IPS DF 6.9 (cell line): ENCODE data around the gene CSRP1.
"Not testable (repeated sequence)": the region's sequence is repeated elsewhere in the genome, so short reads cannot be mapped to it uniquely, and the experiment has no call there.

Experiments
- DNase-seq: peaks from one replicate; pipeline ENCODE4 v3.0.0-alpha.2; 2013; ENCODE audit warnings: low read depth, low spot score
- H3K27ac ChIP-seq: one replicate; pipeline ENCODE4 v1.5.1; 2013; ENCODE audit warnings: low read length, control low read depth
- H3K27me3 ChIP-seq: 2 replicates; pipeline ENCODE4 v1.6.1; 2013; ENCODE audit warnings: mild to moderate bottlenecking, low read length; ENCODE audit not compliant: control insufficient read depth, insufficient read depth
- H3K36me3 ChIP-seq: 2 replicates; pipeline ENCODE4 v1.6.1; 2013; ENCODE audit warnings: low read length; ENCODE audit not compliant: control insufficient read depth, insufficient read depth
- H3K4me1 ChIP-seq: 2 replicates; pipeline ENCODE4 v1.6.1; 2013; ENCODE audit warnings: low read length; ENCODE audit not compliant: control insufficient read depth, insufficient read depth
- H3K4me3 ChIP-seq: 2 replicates; pipeline ENCODE4 v1.5.1; 2013; ENCODE audit warnings: mild to moderate bottlenecking, low read length
- H3K9me3 ChIP-seq: 2 replicates; pipeline ENCODE4 v1.6.1; 2013; ENCODE audit warnings: low read length, inconsistent platforms; ENCODE audit not compliant: control insufficient read depth, insufficient read depth
- WGBS: extraction: QIAGEN DNeasy Blood & Tissue Kit; methylation state at CpG from one replicate; pipeline ENCODE4 v1.1.7; 2013; ENCODE audit warnings: mixed read lengths, missing lambda C conversion rate; ENCODE audit not compliant: insufficient read length, insufficient coverage; 5-methylcytosine and 5-hydroxymethylcytosine counted together

Gene CSRP1

DNA sequence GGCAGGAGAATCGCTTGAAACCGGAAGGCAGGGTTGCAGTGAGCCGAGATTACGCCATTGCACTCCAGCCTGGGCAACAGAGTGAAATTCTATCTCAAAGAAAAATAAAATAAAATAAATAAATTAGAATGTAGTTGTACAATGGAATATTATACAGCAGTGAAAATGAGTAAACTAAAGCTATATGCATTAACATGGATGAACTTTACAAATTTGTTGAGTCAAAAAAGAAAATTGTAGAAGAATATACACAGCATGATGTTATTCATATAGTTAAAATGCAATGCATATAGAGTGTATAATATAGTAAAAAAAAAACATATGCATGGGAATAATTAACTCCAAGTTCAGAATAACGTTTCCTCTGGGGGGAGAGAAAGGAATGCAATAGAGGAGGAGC, 21.0 kb upstream of the CSRP1 start:
- no CpG with 5 or more reads among the region's 5 CpGs for WGBS
- H3K27ac ChIP-seq = no peak overlapping the region
- no peak overlapping the region for H3K4me3 ChIP-seq
- no peaks in the 10 kb centered on the region for H3K36me3 ChIP-seq
- H3K27me3 ChIP-seq = no peaks in the 10 kb centered on the region
- no peak for DNase-seq
- peaks cover 3% of the 10 kb centered on the region; the same call in 1 of the 2 replicates for H3K4me1 ChIP-seq
- H3K9me3 ChIP-seq = no peaks in the 10 kb centered on the region

DNA sequence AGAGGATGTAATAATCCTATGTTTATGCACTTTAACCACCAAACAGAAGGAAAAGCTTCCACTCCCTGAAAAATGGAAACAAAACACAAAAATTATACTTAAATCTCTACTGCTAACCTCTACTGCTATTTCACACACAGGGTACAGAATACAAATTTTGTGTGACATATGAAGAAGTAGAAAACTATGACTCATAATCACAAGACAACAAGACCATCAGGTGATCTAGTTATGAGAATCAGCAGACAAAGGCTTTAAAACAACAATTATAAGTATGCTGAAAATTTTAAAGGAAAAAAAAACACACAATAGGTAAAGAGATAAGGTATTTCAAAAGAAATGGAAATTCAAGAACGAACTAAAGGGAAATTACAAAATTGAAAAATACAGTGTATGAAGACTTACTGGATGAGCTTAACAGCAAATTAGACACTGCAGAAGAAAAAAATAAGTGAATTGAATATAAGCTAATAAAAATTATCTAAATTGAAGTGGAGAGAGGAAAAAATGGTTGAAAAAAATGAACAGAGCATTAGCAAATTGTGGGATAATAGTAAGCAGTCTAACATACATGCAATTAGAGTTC, 18.4 kb upstream of the CSRP1 start:
- Histone ChIP-seq H3K4me1 (no peaks in the 10 kb centered on the region), H3K36me3 (no peaks in the 10 kb centered on the region), H3K27ac (no peak overlapping the region), H3K27me3 (no peaks in the 10 kb centered on the region), H3K4me3 (no peak overlapping the region), H3K9me3 (no peaks in the 10 kb centered on the region)
- WGBS = no CpG with 5 or more reads among the region's 1 CpG
- DNase-seq = no peak

DNA sequence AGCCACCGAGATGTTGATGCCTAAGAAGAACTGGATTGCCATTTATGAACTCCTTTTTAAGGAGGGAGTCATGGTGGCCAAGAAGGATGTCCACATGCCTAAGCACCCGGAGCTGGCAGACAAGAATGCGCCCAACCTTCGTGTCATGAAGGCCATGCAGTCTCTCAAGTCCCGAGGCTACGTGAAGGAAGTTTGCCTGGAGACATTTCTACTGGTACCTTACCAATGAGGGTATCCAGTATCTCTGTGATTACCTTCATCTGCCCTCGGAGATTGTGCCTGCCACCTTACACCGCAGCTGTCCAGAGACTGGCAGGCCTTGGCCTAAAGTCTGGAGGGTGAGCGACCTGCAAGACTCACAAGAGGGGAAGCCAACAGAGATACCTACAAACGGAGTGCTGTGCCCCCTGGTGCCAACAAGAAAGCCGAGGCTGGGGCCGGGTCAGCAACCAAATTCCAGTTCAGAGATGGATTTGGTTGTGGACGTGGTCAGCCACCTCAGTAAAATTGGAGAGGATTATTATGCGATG, 13.2 kb upstream of the CSRP1 start:
- H3K27me3 ChIP-seq, H3K36me3 ChIP-seq, H3K4me3 ChIP-seq, H3K4me1 ChIP-seq, H3K27ac ChIP-seq, H3K9me3 ChIP-seq, DNase-seq: not testable (repeated sequence)
- WGBS = no CpG with 5 or more reads among the region's 14 CpGs

DNA sequence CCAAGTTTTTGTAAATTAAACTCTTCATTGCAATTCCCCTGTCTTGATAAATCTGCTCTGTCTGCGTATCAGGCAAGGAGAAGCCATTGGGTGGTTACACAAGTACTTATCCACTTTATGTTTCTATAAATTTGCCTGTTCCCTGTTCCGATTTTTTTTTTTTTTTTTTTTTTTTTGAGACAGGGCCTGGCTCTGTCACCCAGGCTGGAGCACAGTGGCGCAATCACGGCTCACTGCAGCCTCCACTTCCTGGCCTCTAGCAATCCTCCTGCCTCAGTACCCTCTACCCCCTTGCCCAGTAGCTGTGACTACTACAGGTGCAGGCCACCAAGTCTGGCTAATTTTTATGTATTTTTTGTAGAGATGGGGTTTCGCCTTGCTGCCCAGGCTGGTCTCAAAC, 11.1 kb upstream of the CSRP1 start:
- WGBS = no CpG with 5 or more reads among the region's 5 CpGs
- Histone ChIP-seq H3K4me3 (no peak overlapping the region), H3K4me1 (no peaks in the 10 kb centered on the region), H3K27me3 (no peaks in the 10 kb centered on the region), H3K9me3 (no peaks in the 10 kb centered on the region), H3K36me3 (no peaks in the 10 kb centered on the region), H3K27ac (no peak overlapping the region)
- no peak for DNase-seq

DNA sequence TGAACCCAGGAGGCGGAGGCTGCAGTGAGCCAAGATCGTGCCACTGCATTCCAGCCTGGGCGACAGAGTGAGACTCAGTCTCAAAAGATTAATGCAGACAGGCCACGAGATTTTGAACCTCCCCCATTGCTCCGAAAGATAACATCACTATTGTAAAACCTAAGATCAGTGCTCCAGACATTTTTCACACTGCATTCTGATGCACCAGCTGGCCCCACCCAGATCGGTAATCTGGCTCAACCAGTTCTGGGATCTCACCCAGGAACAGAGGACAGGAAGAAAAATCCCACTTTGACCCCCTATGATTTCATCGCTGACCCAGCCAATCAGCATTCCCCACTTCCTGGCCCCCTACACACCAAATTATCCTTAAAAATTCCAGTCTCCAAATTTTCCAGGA, 10.7 kb upstream of the CSRP1 start:
- no peak overlapping the region for H3K4me3 ChIP-seq
- WGBS = no CpG with 5 or more reads among the region's 7 CpGs
- no peaks in the 10 kb centered on the region for H3K4me1 ChIP-seq
- H3K27me3 ChIP-seq = no peaks in the 10 kb centered on the region
- H3K27ac ChIP-seq = no peak overlapping the region
- no peaks in the 10 kb centered on the region for H3K9me3 ChIP-seq
- H3K36me3 ChIP-seq = no peaks in the 10 kb centered on the region
- DNase-seq = no peak

DNA sequence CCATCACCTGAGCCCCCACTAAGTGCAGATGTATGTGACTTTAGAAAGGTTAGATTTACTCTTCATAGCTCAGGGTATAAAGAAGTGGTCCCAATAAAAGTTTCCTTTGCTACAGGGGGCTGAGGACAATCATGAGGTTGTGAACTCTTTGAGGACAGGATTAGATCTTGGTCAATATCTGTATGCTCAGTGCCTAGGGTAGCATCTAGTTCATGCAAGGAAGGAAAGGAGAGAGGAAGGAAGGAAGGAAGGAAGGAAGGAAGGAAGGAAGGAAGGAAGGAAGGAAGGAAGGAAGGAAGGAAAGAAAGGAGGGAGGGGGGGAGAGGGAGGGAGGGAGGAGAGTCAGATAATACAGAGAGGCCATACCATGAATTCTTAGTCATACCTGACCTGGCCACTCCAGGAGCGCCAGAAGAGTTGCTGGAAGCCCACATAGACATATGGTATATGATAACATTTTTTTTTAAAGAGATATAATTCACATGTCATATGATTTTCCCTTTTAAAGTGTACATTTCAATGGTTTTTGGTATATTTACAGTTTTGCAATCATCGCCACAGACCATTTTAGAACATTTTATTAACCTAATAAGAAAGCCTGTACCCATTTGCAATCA, 9.7 kb upstream of the CSRP1 start:
- Histone ChIP-seq H3K4me1 (peaks cover 3% of the 10 kb centered on the region; the same call in 1 of the 2 replicates), H3K27ac (no peak overlapping the region)
- no CpG with 5 or more reads among the region's 2 CpGs for WGBS

DNA sequence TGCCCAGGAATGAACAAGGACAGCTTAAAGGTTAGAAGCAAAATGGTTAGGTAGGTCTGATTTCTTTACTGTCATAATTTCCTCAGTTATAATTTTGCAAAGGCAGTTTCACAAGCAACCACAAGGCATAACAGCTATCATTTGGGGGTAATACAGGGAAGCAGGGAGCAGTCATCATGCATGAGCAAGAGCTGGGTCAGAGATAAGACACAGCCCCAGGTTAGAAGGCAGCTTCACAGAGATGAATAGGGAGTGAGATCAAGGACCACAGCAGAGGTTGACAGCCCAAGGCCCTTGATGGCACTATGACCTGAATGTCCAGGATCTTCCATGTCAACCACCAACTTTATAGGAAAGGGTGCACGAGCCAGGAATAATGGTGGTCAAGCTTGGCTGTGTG, 9.0 kb upstream of the CSRP1 start:
- no peaks in the 10 kb centered on the region for H3K9me3 ChIP-seq
- WGBS = no CpG with 5 or more reads among the region's 1 CpG
- H3K4me3 ChIP-seq = no peak overlapping the region
- H3K27ac ChIP-seq = no peak overlapping the region
- H3K4me1 ChIP-seq = peaks cover 3% of the 10 kb centered on the region; the same call in 1 of the 2 replicates
- no peak for DNase-seq
- no peaks in the 10 kb centered on the region for H3K36me3 ChIP-seq
- no peaks in the 10 kb centered on the region for H3K27me3 ChIP-seq

More for the DNA sequence above, 9.7 kb upstream of the CSRP1 start:
- no peak overlapping the region for H3K4me3 ChIP-seq
- DNase-seq = no peak
- H3K36me3 ChIP-seq = no peaks in the 10 kb centered on the region
- no peaks in the 10 kb centered on the region for H3K27me3 ChIP-seq
- no peaks in the 10 kb centered on the region for H3K9me3 ChIP-seq

DNA sequence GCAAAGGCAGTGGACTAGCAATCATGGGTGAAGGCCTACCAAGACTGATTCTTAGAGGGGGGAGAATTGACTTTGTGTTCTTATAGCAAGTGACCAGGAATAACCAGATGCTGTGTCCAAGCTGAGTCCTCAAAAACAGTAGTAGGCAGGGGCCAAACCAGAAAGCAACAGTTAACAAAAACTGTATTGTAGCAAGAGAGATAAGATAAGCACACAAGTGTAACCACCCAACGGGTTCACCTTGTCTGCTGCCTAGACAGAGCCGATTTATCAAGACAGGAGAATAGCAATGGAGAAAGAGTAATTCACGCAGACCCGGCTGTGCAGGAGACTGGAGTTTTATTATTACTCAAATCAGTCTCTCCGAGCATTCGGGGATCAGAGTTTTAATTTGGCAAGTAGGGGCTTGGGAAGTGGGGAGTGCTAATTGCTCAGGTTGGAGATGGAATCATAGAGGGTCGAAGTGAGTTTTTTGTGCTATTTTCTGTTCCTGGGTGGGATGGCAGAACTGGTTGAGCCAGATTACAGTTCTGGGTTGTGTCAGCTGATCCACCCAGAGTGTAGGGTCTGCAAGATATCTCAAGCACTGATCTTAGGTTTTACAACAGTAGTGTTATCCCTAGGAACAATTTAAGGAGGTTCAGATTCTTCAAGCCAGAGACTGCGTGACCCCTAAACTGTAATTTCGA, 8.3 kb upstream of the CSRP1 start:
- H3K27me3 ChIP-seq = no peaks in the 10 kb centered on the region
- no peaks in the 10 kb centered on the region for H3K9me3 ChIP-seq
- no peaks in the 10 kb centered on the region for H3K36me3 ChIP-seq
- no peak for DNase-seq
- H3K27ac ChIP-seq = no peak overlapping the region
- no CpG with 5 or more reads among the region's 9 CpGs for WGBS
- H3K4me3 ChIP-seq = no peak overlapping the region
- peaks cover 3% of the 10 kb centered on the region; the same call in 1 of the 2 replicates for H3K4me1 ChIP-seq

DNA sequence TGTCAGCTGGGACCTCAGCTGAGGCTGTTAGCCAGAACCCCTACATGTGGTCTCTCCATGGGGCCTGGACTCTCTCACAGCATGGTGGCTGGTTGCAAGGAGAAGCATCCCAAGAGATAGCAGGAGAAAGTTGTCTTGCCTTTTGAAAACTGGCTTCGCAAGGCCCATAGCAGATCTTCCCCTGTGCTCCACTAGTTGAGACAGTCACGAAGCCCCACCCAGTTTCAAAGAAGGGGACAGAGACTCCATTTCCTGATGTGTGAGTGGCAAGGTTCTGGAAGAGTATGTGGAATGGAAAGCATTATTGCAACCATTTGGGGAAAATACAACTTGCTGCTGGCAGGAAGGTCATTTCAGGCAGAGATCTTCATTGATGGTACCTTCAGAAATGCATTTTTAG, 7.5 kb upstream of the CSRP1 start:
- no peaks in the 10 kb centered on the region for H3K36me3 ChIP-seq
- WGBS = no CpG with 5 or more reads among the region's 2 CpGs

DNA sequence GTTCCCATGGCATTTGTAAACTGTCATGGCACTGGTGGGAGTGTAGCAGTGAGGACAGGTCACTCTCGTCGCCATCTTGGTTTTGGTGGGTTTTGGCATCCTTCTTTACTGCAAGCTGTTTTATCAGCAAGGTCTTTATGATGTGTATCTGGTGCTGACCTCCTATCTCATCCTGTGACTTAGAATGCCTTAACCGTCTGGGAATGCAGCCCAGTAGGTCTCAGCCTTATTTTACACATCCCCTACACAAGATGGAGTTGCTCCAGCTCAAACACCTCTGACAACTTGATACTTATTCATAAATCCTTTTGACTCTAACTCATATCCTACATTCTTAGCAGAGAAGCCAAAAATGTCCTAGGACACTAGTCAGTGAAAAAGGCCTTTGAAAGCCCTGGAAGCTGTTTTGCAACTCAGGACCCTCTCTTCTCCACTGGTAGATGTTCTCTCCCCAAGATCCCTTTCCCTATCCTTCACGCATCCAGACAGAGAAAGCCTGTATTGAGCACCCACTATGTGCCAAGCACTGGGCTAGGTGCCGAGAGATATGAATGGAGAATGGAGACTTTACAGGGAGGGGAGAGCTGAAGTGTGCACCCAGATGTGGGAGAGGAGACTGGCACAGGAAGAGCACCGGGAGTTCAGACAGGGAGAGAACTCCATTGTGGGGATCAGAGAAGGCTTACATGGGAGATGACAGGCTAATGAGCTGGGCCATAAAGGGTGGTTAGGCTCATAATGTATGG, 6.7 kb upstream of the CSRP1 start:
- no peaks in the 10 kb centered on the region for H3K36me3 ChIP-seq
- H3K27ac ChIP-seq = no peak overlapping the region
- H3K27me3 ChIP-seq = no peaks in the 10 kb centered on the region
- peaks cover 3% of the 10 kb centered on the region; the same call in 1 of the 2 replicates for H3K4me1 ChIP-seq
- WGBS = no CpG with 5 or more reads among the region's 6 CpGs
- no peak overlapping the region for H3K4me3 ChIP-seq
- H3K9me3 ChIP-seq = no peaks in the 10 kb centered on the region
- DNase-seq = no peak

More for the DNA sequence above, 7.5 kb upstream of the CSRP1 start:
- Histone ChIP-seq H3K27me3 (no peaks in the 10 kb centered on the region), H3K27ac (no peak overlapping the region), H3K4me3 (no peak overlapping the region), H3K9me3 (no peaks in the 10 kb centered on the region), H3K4me1 (peaks cover 3% of the 10 kb centered on the region; the same call in 1 of the 2 replicates)
- DNase-seq = no peak
